ENCODE results near the gene TAF1B.

Gene TAF1B

GRCh38 chr2:9965119-9965822, 122.0 kb downstream of the TAF1B start:
- Histone ChIP-seq H3K27me3 (ENCODE audit: control insufficient read depth, insufficient read depth, low read length) (no peaks in the 10 kb centered on the region), H3K4me3 (ENCODE audit: low read length) (no peak overlapping the region), H3K4me1 (ENCODE audit: control insufficient read depth, insufficient read depth, low read length) (no peaks in the 10 kb centered on the region; the same call in 1 of the 2 replicates), H3K27ac (ENCODE audit: low read length) (no peak overlapping the region), H3K9me3 (ENCODE audit: control insufficient read depth, insufficient read depth, low read length) (no peaks in the 10 kb centered on the region), H3K36me3 (ENCODE audit: control insufficient read depth, insufficient read depth, low read length) (no peaks in the 10 kb centered on the region)
- WGBS (ENCODE audit: insufficient coverage, insufficient read length), result no CpG with 5 or more reads among the region's 8 CpGs
- DNase-seq (ENCODE audit: low read depth, low spot score), result no peak

- no CpG with 5 or more reads among the region's 3 CpGs for WGBS (ENCODE audit: insufficient coverage, insufficient read length)
- no peaks in the 10 kb centered on the region; the same call in 1 of the 2 replicates for H3K4me1 ChIP-seq (ENCODE audit: control insufficient read depth, insufficient read depth, low read length)
- no peak overlapping the region for H3K27ac ChIP-seq (ENCODE audit: low read length)
- H3K4me3 ChIP-seq (ENCODE audit: low read length), result no peak overlapping the region
- H3K27me3 ChIP-seq (ENCODE audit: control insufficient read depth, insufficient read depth, low read length), result no peaks in the 10 kb centered on the region
- H3K36me3 ChIP-seq (ENCODE audit: control insufficient read depth, insufficient read depth, low read length), result no peaks in the 10 kb centered on the region
- no peaks in the 10 kb centered on the region for H3K9me3 ChIP-seq (ENCODE audit: control insufficient read depth, insufficient read depth, low read length)
- DNase-seq (ENCODE audit: low read depth, low spot score), result no peak
Measured at GRCh38 chr2:9966491-9967022, 123.3 kb downstream of the TAF1B start.

- WGBS (ENCODE audit: insufficient coverage, insufficient read length), result no CpG with 5 or more reads among the region's 11 CpGs
- H3K4me1 ChIP-seq (ENCODE audit: control insufficient read depth, insufficient read depth, low read length), result no peaks in the 10 kb centered on the region; the same call in 1 of the 2 replicates
- no peaks in the 10 kb centered on the region for H3K36me3 ChIP-seq (ENCODE audit: control insufficient read depth, insufficient read depth, low read length)
- H3K27me3 ChIP-seq (ENCODE audit: control insufficient read depth, insufficient read depth, low read length), result no peaks in the 10 kb centered on the region
- no peak for DNase-seq (ENCODE audit: low read depth, low spot score)
- H3K9me3 ChIP-seq (ENCODE audit: control insufficient read depth, insufficient read depth, low read length), result no peaks in the 10 kb centered on the region
- no peak overlapping the region for H3K4me3 ChIP-seq (ENCODE audit: low read length)
- no peak overlapping the region for H3K27ac ChIP-seq (ENCODE audit: low read length)
Measured at GRCh38 chr2:9967053-9967775, 123.9 kb downstream of the TAF1B start.

- H3K4me3 ChIP-seq (ENCODE audit: low read length), result no peak overlapping the region
- no peaks in the 10 kb centered on the region for H3K27me3 ChIP-seq (ENCODE audit: control insufficient read depth, insufficient read depth, low read length)
- no peaks in the 10 kb centered on the region; the same call in 1 of the 2 replicates for H3K4me1 ChIP-seq (ENCODE audit: control insufficient read depth, insufficient read depth, low read length)
- no peaks in the 10 kb centered on the region for H3K36me3 ChIP-seq (ENCODE audit: control insufficient read depth, insufficient read depth, low read length)
- DNase-seq (ENCODE audit: low read depth, low spot score), result no peak
- H3K9me3 ChIP-seq (ENCODE audit: control insufficient read depth, insufficient read depth, low read length), result no peaks in the 10 kb centered on the region
- no peak overlapping the region for H3K27ac ChIP-seq (ENCODE audit: low read length)
- no CpG with 5 or more reads among the region's 10 CpGs for WGBS (ENCODE audit: insufficient coverage, insufficient read length)
Measured at GRCh38 chr2:9968553-9969497, 125.6 kb downstream of the TAF1B start.

- no peaks in the 10 kb centered on the region for H3K36me3 ChIP-seq (ENCODE audit: control insufficient read depth, insufficient read depth, low read length)
- DNase-seq (ENCODE audit: low read depth, low spot score), result no peak
- H3K9me3 ChIP-seq (ENCODE audit: control insufficient read depth, insufficient read depth, low read length), result no peaks in the 10 kb centered on the region
- H3K27me3 ChIP-seq (ENCODE audit: control insufficient read depth, insufficient read depth, low read length), result no peaks in the 10 kb centered on the region
- H3K4me1 ChIP-seq (ENCODE audit: control insufficient read depth, insufficient read depth, low read length), result no peaks in the 10 kb centered on the region
- no peak overlapping the region for H3K27ac ChIP-seq (ENCODE audit: low read length)
- H3K4me3 ChIP-seq (ENCODE audit: low read length), result no peak overlapping the region
- no CpG with 5 or more reads among the region's 12 CpGs for WGBS (ENCODE audit: insufficient coverage, insufficient read length)
Measured at GRCh38 chr2:9970200-9971044, 127.1 kb downstream of the TAF1B start.

GRCh38 chr2:9971105-9971818, 128.0 kb downstream of the TAF1B start:
- Histone ChIP-seq H3K27ac (ENCODE audit: low read length) (no peak overlapping the region), H3K4me1 (ENCODE audit: control insufficient read depth, insufficient read depth, low read length) (no peaks in the 10 kb centered on the region)

GRCh38 chr2:9971890-9972289, 128.6 kb downstream of the TAF1B start:
- no peaks in the 10 kb centered on the region for H3K9me3 ChIP-seq (ENCODE audit: control insufficient read depth, insufficient read depth, low read length)
- H3K27ac ChIP-seq (ENCODE audit: low read length), result no peak overlapping the region
- no peaks in the 10 kb centered on the region for H3K36me3 ChIP-seq (ENCODE audit: control insufficient read depth, insufficient read depth, low read length)
- no CpG with 5 or more reads among the region's 6 CpGs for WGBS (ENCODE audit: insufficient coverage, insufficient read length)
- no peak for DNase-seq (ENCODE audit: low read depth, low spot score)
- no peaks in the 10 kb centered on the region for H3K4me1 ChIP-seq (ENCODE audit: control insufficient read depth, insufficient read depth, low read length)
- H3K4me3 ChIP-seq (ENCODE audit: low read length), result no peak overlapping the region
- H3K27me3 ChIP-seq (ENCODE audit: control insufficient read depth, insufficient read depth, low read length), result no peaks in the 10 kb centered on the region

More at GRCh38 chr2:9971105-9971818, 128.0 kb downstream of the TAF1B start:
- no peaks in the 10 kb centered on the region for H3K9me3 ChIP-seq (ENCODE audit: control insufficient read depth, insufficient read depth, low read length)
- H3K27me3 ChIP-seq (ENCODE audit: control insufficient read depth, insufficient read depth, low read length), result no peaks in the 10 kb centered on the region
- no peaks in the 10 kb centered on the region for H3K36me3 ChIP-seq (ENCODE audit: control insufficient read depth, insufficient read depth, low read length)
- H3K4me3 ChIP-seq (ENCODE audit: low read length), result no peak overlapping the region
- no peak for DNase-seq (ENCODE audit: low read depth, low spot score)
- no CpG with 5 or more reads among the region's 9 CpGs for WGBS (ENCODE audit: insufficient coverage, insufficient read length)

GRCh38 chr2:9972621-9973479, 129.6 kb downstream of the TAF1B start:
- Histone ChIP-seq H3K27me3 (ENCODE audit: control insufficient read depth, insufficient read depth, low read length) (no peaks in the 10 kb centered on the region), H3K9me3 (ENCODE audit: control insufficient read depth, insufficient read depth, low read length) (no peaks in the 10 kb centered on the region), H3K27ac (ENCODE audit: low read length) (no peak overlapping the region), H3K4me3 (ENCODE audit: low read length) (no peak overlapping the region), H3K36me3 (ENCODE audit: control insufficient read depth, insufficient read depth, low read length) (no peaks in the 10 kb centered on the region), H3K4me1 (ENCODE audit: control insufficient read depth, insufficient read depth, low read length) (no peaks in the 10 kb centered on the region)
- DNase-seq (ENCODE audit: low read depth, low spot score), result no peak
- no CpG with 5 or more reads among the region's 13 CpGs for WGBS (ENCODE audit: insufficient coverage, insufficient read length)

Data from iPS DF 6.9 (cell line).